Muscle layer of duodenum (tissue), 2 donors: ENCODE measurements around the gene CENPT.
"Not testable (repeated sequence)": the region's sequence is repeated elsewhere in the genome, so short reads cannot be mapped to it uniquely, and the experiment has no call there.

Source experiments
- H3K27ac ChIP-seq: one replicate; pipeline ENCODE4 v1.7.0; 2013; ENCODE audit warnings: mild to moderate bottlenecking, low read length
- H3K27me3 ChIP-seq: one replicate; pipeline ENCODE4 v1.7.0; 2013; ENCODE audit warnings: low read depth, mild to moderate bottlenecking, control low read depth, low read length
- H3K36me3 ChIP-seq, 2 donors: one replicate each; pipeline ENCODE4 v1.7.0; 2013; ENCODE audit warnings: low read length in 2 of 2, control low read depth in 1 of 2, mild to moderate bottlenecking in 1 of 2; ENCODE audit not compliant: insufficient read depth in 2 of 2, control insufficient read depth in 1 of 2
- H3K4me1 ChIP-seq, 2 donors: one replicate each; pipeline ENCODE4 v1.7.0; 2013; ENCODE audit warnings: low read length in 2 of 2, mild to moderate bottlenecking in 2 of 2, control low read depth in 1 of 2, moderate library complexity in 1 of 2; ENCODE audit not compliant: insufficient read depth in 2 of 2, control insufficient read depth in 1 of 2
- H3K4me3 ChIP-seq, 2 donors: one replicate each; pipeline ENCODE4 v1.7.0; 2013; ENCODE audit warnings: low read length in 2 of 2, low read depth in 1 of 2, mild to moderate bottlenecking in 1 of 2
- H3K9me3 ChIP-seq, 2 donors: one replicate each; pipeline ENCODE4 v1.7.0; 2013; ENCODE audit warnings: low read length in 2 of 2, control low read depth in 1 of 2, mild to moderate bottlenecking in 1 of 2; ENCODE audit not compliant: control insufficient read depth in 1 of 2
- donor health status: healthy.

The CENPT gene

GRCh38 chr16:67845291-67846062, 2.0 kb downstream of the CENPT start:
- peak overlapping the region; percentile 81 for H3K27ac ChIP-seq
- H3K9me3 ChIP-seq, result no peaks in the 10 kb centered on the region
- H3K4me1 ChIP-seq, result peaks cover 26 to 51% of the 10 kb centered on the region in 2 donors
- H3K4me3 ChIP-seq, result peak overlapping the region; percentile 84 to 97
- no peaks in the 10 kb centered on the region for H3K27me3 ChIP-seq
- H3K36me3 ChIP-seq, result peaks cover 0 to 10% of the 10 kb centered on the region in 2 donors

- H3K27ac ChIP-seq, result peak overlapping the region; percentile 61
- H3K36me3 ChIP-seq, result peaks cover 0 to 10% of the 10 kb centered on the region in 2 donors
- H3K4me1 ChIP-seq, result peaks cover 26 to 51% of the 10 kb centered on the region in 2 donors
- peak overlapping the region; percentile 56 to 85 for H3K4me3 ChIP-seq
- no peaks in the 10 kb centered on the region for H3K27me3 ChIP-seq
- no peaks in the 10 kb centered on the region for H3K9me3 ChIP-seq
Measured at GRCh38 chr16:67844497-67844896, 3.0 kb downstream of the CENPT start.

DNA sequence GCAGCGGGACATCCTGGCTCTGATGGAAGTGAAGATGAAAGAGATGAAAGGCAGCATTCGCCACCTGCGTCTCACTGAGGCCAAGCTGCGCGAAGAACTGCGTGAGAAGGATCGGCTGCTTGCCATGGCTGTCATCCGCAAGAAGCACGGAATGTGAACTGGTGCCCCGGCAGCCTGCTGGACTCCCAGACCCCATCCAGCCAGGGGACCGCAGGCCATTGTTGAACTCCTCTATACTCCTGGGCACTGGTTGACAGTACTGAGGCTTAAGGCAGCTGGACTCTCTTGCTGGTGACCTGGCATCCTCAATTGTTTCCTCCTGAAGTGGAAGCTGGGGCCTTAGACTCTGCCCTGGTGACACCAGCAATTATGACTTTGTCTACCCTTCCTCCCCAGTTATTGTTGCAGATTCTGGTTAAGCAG, 4.1 kb downstream of the CENPT start:
- H3K27ac ChIP-seq, result peak overlapping the region; percentile 61
- peaks cover 0 to 10% of the 10 kb centered on the region in 2 donors for H3K36me3 ChIP-seq
- H3K9me3 ChIP-seq, result no peaks in the 10 kb centered on the region
- peak overlapping the region; percentile 56 to 85 for H3K4me3 ChIP-seq
- no peaks in the 10 kb centered on the region for H3K27me3 ChIP-seq
- peaks cover 26 to 44% of the 10 kb centered on the region in 2 donors for H3K4me1 ChIP-seq

GRCh38 chr16:67842509-67843342, 4.8 kb downstream of the CENPT start:
- Histone ChIP-seq H3K4me1 (peaks cover 22 to 38% of the 10 kb centered on the region in 2 donors), H3K27ac (peak overlapping the region; percentile 61), H3K9me3 (no peaks in the 10 kb centered on the region), H3K36me3 (peaks cover 0 to 10% of the 10 kb centered on the region in 2 donors), H3K4me3 (peak overlapping the region; percentile 56 to 85), H3K27me3 (no peaks in the 10 kb centered on the region)

GRCh38 chr16:67841816-67842508, 5.5 kb downstream of the CENPT start, which contains the start of gene THAP11:
Gene THAP11 (plus strand): TSS chr16:67842320. CDS start chr16:67842555, 235 bp downstream.
- H3K27ac ChIP-seq, result peak within 1 kb of the TSS; percentile 95
- no peaks in the 10 kb centered on the region for H3K9me3 ChIP-seq
- no peaks in the 10 kb centered on the region for H3K27me3 ChIP-seq
- H3K4me3 ChIP-seq, result peak within 1 kb of the TSS; percentile 74 to 85
- H3K4me1 ChIP-seq, result peaks cover 22 to 34% of the 10 kb centered on the region in 2 donors
- peaks cover 0 to 4% of the 10 kb centered on the region in 2 donors for H3K36me3 ChIP-seq

DNA sequence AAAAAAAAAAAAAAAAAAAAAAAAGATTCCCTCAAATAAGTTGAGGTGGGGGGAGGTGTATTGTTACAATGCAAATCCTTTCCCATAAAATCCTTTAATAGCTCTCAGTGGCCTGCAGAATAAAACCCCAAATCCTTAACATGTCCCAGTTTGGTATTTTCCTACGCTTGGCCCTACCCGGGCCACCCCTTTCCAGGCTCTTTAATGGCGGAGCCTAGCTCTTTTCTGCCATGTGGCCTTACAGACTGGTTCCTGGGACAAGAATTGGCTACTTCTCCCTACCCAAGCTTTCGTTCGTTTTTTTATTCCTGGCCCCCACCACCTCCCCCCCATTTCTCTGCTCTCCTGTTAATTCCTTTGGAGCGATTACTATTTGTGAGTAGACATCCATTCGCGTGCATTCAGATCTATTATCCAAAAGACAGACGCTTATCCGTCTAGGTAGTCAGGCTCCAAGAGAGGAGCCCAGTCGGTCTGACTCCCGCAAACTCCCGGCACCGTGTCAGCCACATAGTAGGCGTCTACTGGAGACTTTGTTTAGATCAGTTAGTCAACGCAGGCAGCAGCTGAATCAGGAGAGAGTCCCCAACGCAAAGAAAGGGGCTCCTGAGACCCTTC, 6.2 kb downstream of the CENPT start:
- Histone ChIP-seq H3K4me1 (peaks cover 22 to 34% of the 10 kb centered on the region in 2 donors), H3K4me3 (peak overlapping the region; percentile 74 to 85), H3K27ac (peak overlapping the region; percentile 95), H3K36me3 (peaks cover 0 to 4% of the 10 kb centered on the region in 2 donors), H3K9me3 (no peaks in the 10 kb centered on the region), H3K27me3 (no peaks in the 10 kb centered on the region)

DNA sequence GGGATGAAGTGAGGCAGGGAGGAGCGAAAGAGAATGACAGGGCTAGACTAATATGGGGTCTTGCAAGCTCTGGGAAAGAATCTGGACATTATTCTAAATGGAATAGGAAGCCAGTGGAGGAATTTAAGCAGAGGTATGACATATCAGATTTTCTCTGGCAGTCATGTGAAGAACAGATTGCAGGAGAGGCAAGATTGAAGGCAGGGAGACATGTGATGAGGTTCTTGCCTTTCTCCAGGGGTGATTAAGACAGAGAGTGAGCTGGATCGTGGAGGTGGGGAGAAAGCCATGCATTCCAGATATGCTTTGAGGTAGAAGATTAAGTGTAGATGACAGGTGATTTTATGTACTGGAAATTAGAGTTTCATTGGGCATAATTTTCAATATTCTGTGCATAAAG, 9.7 kb downstream of the CENPT start:
- Histone ChIP-seq H3K9me3 (no peaks in the 10 kb centered on the region), H3K27ac (no peak overlapping the region), H3K36me3 (peaks cover 0 to 4% of the 10 kb centered on the region in 2 donors), H3K4me3 (no peak overlapping the region), H3K4me1 (peaks cover 4 to 5% of the 10 kb centered on the region in 2 donors), H3K27me3 (no peaks in the 10 kb centered on the region)

- H3K4me3 ChIP-seq, H3K27me3 ChIP-seq, H3K27ac ChIP-seq, H3K9me3 ChIP-seq, H3K36me3 ChIP-seq: not testable (repeated sequence)
- peaks cover 4 to 10% of the 10 kb centered on the region in 2 donors for H3K4me1 ChIP-seq
Measured at GRCh38 chr16:67837190-67837589, 10.3 kb downstream of the CENPT start.

DNA sequence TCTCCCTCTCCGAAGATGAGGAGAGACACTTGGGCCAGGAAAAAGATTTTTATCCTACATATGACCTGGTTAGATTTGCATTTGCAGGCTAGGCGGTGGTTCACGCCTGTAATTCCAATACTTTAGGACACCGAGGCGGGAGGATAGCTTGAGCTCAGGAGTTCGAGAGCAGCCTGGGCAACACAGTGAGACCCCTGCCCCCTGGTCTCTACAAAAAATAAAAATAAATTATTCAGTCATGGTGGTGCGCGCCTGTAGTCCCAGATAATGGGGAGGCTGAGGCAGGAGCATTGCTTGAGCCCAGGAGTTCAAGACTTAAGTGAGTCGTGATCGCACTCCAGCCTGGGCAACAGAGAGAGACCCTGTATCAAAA, 13.3 kb downstream of the CENPT start:
- peak overlapping the region; percentile 58 for H3K27ac ChIP-seq
- H3K9me3 ChIP-seq, result no peaks in the 10 kb centered on the region
- peaks cover 22 to 32% of the 10 kb centered on the region in 2 donors for H3K36me3 ChIP-seq
- no peaks in the 10 kb centered on the region for H3K27me3 ChIP-seq
- H3K4me3 ChIP-seq, result peak overlapping the region; percentile 78 to 81
- H3K4me1 ChIP-seq, result peaks cover 4 to 10% of the 10 kb centered on the region in 2 donors

DNA sequence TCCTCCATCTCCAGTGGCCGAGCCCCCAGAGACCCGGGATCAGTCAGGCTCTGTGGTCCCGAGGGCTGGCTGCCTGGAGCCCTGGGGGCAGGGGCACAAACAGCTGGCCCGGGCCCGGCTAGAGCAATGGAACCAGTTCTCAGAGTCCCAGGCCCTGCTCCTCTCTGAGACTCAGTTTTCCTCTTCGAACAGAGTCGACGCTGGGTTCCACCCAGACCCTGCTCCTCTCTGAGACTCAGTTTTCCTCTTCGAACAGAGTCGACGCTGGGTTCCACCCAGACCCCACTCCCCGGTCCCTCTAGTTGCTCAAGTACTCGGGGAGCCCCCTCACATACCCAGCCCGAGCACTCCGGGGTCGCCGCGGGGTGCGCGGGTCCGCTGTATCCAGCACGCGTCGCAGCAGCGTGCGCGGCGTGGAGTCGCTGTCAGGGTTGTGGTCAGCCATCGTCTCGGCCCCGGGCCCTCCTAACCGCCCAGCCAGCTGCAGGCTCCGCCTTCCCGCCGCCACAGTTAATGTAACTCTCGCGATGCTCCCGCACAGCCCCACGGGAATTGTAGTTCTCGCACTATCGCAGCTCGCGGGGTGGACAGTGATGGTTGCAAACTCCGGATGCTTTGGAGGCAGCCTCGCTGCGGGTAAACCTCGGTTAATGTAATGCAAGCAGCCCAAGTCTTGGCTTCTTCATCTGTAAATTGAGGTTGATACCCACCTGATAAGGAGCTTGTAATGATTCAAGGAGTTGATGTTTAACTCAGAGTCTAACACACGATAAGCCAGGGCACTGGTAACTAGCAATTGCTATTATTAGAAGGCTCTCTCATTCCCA, 13.9 kb downstream of the CENPT start:
- no peaks in the 10 kb centered on the region for H3K27me3 ChIP-seq
- H3K9me3 ChIP-seq, result no peaks in the 10 kb centered on the region
- H3K36me3 ChIP-seq, result peaks cover 28 to 38% of the 10 kb centered on the region in 2 donors
- peak overlapping the region; percentile 62 for H3K27ac ChIP-seq
- peak overlapping the region; percentile 78 to 81 for H3K4me3 ChIP-seq
- H3K4me1 ChIP-seq, result peaks cover 4 to 10% of the 10 kb centered on the region in 2 donors
